K562 (cell line): ENCODE measurements around the gene CXCL16. TPM values are rescaled to one million over a fixed set of nuclear protein-coding genes. Genes with fewer than 3 reads are reported as not detected.

Source experiments
- BRD9 ChIP-seq: fragments of 450-650 bp; IDR thresholded peaks from 2 replicates; pipeline ENCODE4 v1.6.1; 2018; ENCODE audit warnings: low read depth; ENCODE audit not compliant: partially characterized antibody
- CBFB ChIP-seq: sonication (generic); formaldehyde crosslinking; IDR thresholded peaks from 2 replicates; pipeline ENCODE4 v1.4.0; 2020; ENCODE audit warnings: mild to moderate bottlenecking, missing genetic modification reagents
- GATA2 ChIP-seq: sonication (generic); formaldehyde crosslinking; IDR thresholded peaks from 2 replicates; pipeline ENCODE4 v1.4.0; 2020; ENCODE audit warnings: mild to moderate bottlenecking, missing genetic modification reagents
- NR4A1 ChIP-seq, 2 experiments: fragments of 250-450 bp in 1 of 2; fragments of 450-650 bp in 1 of 2; sonication (Bioruptor Pico) in 1 of 2; IDR thresholded peaks; 2 replicates each; pipeline versions ENCODE4 v1.4.0 to v1.6.1; 2016 to 2020; ENCODE audit warnings: mild to moderate bottlenecking in 2 of 2, missing compliant biosample characterization in 1 of 2, missing genetic modification characterization in 1 of 2, moderate library complexity in 1 of 2
- POLR2AphosphoS2 ChIP-seq: IDR thresholded peaks from 2 replicates; pipeline ENCODE4 v1.6.1; 2012; ENCODE audit warnings: low read length, improper control_type of control experiment
- PYGO2 ChIP-seq: fragments of 450-650 bp; IDR thresholded peaks from 2 replicates; pipeline ENCODE4 v1.6.1; 2016; ENCODE audit warnings: mild to moderate bottlenecking, missing genetic modification characterization, moderate library complexity, missing compliant biosample characterization
- RNF2 ChIP-seq: sonication (generic); IDR thresholded peaks from 2 replicates; pipeline ENCODE4 v1.6.1; 2016
- ZBTB1 ChIP-seq: sonication (generic); formaldehyde crosslinking; IDR thresholded peaks from 2 replicates; pipeline ENCODE4 v1.8.1; 2023; ENCODE audit warnings: missing genetic modification reagents, low read depth, mild to moderate bottlenecking, borderline replicate concordance
- ZC3H8 ChIP-seq: fragments of 450-650 bp; IDR thresholded peaks from 2 replicates; pipeline ENCODE4 v1.6.1; 2017
- ZEB2 ChIP-seq: fragments of 450-650 bp; IDR thresholded peaks from 2 replicates; pipeline ENCODE4 v1.6.1; 2016
- ZNF23 ChIP-seq: fragments of 250-450 bp; sonication (Bioruptor Pico); IDR thresholded peaks from 2 replicates; pipeline ENCODE4 v1.4.0; 2020; ENCODE audit warnings: mild to moderate bottlenecking
- ZNF764 ChIP-seq: fragments of 250-450 bp; sonication (Bioruptor Pico); IDR thresholded peaks from 2 replicates; pipeline ENCODE4 v1.4.0; 2020; ENCODE audit warnings: low read depth, mild to moderate bottlenecking, moderate library complexity
- ZNF77 ChIP-seq: fragments of 250-450 bp; sonication (Bioruptor Pico); IDR thresholded peaks from 2 replicates; pipeline ENCODE4 v1.5.0; 2020
- ZNF830 ChIP-seq: fragments of 250-450 bp; sonication (Bioruptor Pico); IDR thresholded peaks from 2 replicates; pipeline ENCODE4 v1.5.0; 2021; ENCODE audit warnings: mild to moderate bottlenecking
- polyA plus RNA-seq, 8 experiments: library from polyadenylated mRNA; depleted of rRNA in 4 of 8; stranded (reverse) in 5 of 8; unstranded in 3 of 8; fragments of >200 nt; fragmentation: Nextera tagmentation in 2 of 8; fragmentation: Illumina TruSeq in 1 of 8; extraction: Ambion mirVana in 2 of 8; extraction: Trizol in 1 of 8; gene quantifications; 2 replicates each; pipeline versions ENCODE4 v1.2.1 to v1.2.3, GENCODE V29; 2011 to 2014; ENCODE audit warnings: inconsistent platforms in 1 of 8, missing spikeins in 1 of 8
- total RNA-seq, 7 experiments: library from RNA; depleted of rRNA in 6 of 7; stranded (reverse); fragments of >200 nt in 6 of 7; fragmentation: Illumina TruSeq in 2 of 7; extraction: Trizol in 2 of 7; gene quantifications; 2 replicates each; pipeline versions ENCODE4 v1.2.1 to v1.2.3, GENCODE V29; 2011 to 2021; ENCODE audit warnings: low replicate concordance in 1 of 7
- TF ChIP-seq, protein P1 (sequence below): fragments of 200-400 bp; formaldehyde crosslinking; IDR thresholded peaks from 2 replicates; pipeline ENCODE4 v1.6.1; 2017; ENCODE audit warnings: mild to moderate bottlenecking, low read depth, low read length, moderate library complexity
- TF ChIP-seq, protein P2 (sequence below), 2 experiments: IDR thresholded peaks; 2 replicates each; pipeline ENCODE4 v1.6.1; 2011; ENCODE audit warnings: borderline replicate concordance in 1 of 2, control low read depth in 1 of 2, low read depth in 1 of 2, low read length in 1 of 2, mild to moderate bottlenecking in 1 of 2, mixed read lengths in 1 of 2, moderate library complexity in 1 of 2; ENCODE audit not compliant: insufficient read depth in 1 of 2, insufficient read length in 1 of 2, poor library complexity in 1 of 2, severe bottlenecking in 1 of 2; ENCODE audit errors: extremely low read depth in 1 of 2
- TF ChIP-seq, protein P3 (sequence below), 2 experiments: fragments of 450-650 bp in 1 of 2; sonication (generic) in 1 of 2; formaldehyde crosslinking in 1 of 2; IDR thresholded peaks in 1 of 2; conservative IDR thresholded peaks in 1 of 2; 2 replicates each; pipeline versions ENCODE4 v1.6.1 to v1.8.1; 2016 to 2023; ENCODE audit warnings: mild to moderate bottlenecking in 2 of 2, moderate library complexity in 2 of 2, inconsistent platforms in 1 of 2, missing genetic modification reagents in 1 of 2
- TF ChIP-seq, protein P4 (sequence below): sonication (generic); IDR thresholded peaks from 2 replicates; pipeline ENCODE4 v1.6.1; 2016
- TF ChIP-seq, protein P5 (sequence below): fragments of 250-450 bp; sonication (Bioruptor Pico); IDR thresholded peaks from 2 replicates; pipeline ENCODE4 v1.6.1; 2021; ENCODE audit warnings: mild to moderate bottlenecking
- TF ChIP-seq, protein P6 (sequence below): sonication (generic); formaldehyde crosslinking; IDR thresholded peaks from 2 replicates; pipeline ENCODE4 v1.8.0; 2023; ENCODE audit warnings: mild to moderate bottlenecking, missing genetic modification reagents

Gene CXCL16
- total and polyA plus RNA-seq, 9 of the 15 experiments (the other 6 are each of a cell fraction or from before 2014, with no cell fraction given), result 0.05 to 0.68 (median 0.22) TPM; not detected in 2

DNA sequence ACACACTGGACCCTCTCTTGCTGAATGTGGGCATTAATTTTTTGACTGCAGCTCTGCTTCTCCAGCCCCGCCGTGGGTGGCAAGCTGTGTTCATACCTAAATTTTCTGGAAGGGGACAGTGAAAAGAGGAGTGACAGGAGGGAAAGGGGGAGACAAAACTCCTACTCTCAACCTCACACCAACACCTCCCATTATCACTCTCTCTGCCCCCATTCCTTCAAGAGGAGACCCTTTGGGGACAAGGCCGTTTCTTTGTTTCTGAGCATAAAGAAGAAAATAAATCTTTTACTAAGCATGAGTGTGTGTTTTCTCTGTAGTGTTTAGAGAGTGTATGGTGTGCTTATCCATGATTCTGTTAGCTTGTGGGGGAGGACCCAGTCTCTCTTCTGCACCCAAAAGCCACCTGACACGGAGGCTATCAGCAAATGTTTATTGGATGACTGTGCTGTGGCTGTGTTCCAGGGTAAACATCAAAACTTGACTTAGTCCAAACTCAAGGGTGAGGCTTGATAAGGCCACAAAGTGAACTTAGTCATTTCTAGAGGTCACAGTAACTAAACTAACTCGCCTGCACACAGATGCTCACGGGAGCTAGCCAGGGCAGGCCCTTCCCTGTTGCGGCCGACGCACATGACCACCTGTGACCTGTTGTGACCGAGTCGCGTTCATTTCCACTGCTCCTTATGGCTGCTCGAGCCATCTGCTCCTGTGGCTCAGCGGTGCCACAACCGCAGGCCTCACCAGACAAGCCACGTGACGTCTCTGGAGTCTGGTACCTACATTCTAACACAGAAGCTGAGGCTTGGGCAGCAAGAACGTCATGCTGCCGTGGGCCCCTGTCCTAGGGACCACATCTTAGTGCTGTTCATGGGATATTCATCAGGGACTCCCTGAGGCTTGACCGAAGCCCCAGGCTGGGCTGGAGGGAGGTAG lies 18.3 kb downstream of the CXCL16 start (continued):
- TF ChIP-seq, protein P1, sequence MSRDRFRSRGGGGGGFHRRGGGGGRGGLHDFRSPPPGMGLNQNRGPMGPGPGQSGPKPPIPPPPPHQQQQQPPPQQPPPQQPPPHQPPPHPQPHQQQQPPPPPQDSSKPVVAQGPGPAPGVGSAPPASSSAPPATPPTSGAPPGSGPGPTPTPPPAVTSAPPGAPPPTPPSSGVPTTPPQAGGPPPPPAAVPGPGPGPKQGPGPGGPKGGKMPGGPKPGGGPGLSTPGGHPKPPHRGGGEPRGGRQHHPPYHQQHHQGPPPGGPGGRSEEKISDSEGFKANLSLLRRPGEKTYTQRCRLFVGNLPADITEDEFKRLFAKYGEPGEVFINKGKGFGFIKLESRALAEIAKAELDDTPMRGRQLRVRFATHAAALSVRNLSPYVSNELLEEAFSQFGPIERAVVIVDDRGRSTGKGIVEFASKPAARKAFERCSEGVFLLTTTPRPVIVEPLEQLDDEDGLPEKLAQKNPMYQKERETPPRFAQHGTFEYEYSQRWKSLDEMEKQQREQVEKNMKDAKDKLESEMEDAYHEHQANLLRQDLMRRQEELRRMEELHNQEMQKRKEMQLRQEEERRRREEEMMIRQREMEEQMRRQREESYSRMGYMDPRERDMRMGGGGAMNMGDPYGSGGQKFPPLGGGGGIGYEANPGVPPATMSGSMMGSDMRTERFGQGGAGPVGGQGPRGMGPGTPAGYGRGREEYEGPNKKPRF, result no peak
- TF ChIP-seq POLR2AphosphoS2 (no peak), ZEB2 (peak; percentile 70), RNF2 (0 out of 2 replicates have a peak, but pooled peaks have one; percentile 54), ZBTB1 (CRISPR knock-in tag) (peak; percentile 92; the same call in 1 of the 2 replicates), BRD9 (peak; percentile 45), ZC3H8 (no peak), ZNF764 (no peak), ZNF23 (no peak), ZNF77 (no peak), CBFB (CRISPR knock-in tag) (peak; percentile 56; the same call in 1 of the 2 replicates), NR4A1 (CRISPR knock-in tag; IDR thresholded peaks at IDR 0.05) (no peak), NR4A1 (tag; IDR thresholded peaks at IDR 0.05) (no peak), ZNF830 (CRISPR knock-in tag) (no peak), PYGO2 (tag) (no peak), GATA2 (peak; percentile 52)
- TF ChIP-seq, protein P2, sequence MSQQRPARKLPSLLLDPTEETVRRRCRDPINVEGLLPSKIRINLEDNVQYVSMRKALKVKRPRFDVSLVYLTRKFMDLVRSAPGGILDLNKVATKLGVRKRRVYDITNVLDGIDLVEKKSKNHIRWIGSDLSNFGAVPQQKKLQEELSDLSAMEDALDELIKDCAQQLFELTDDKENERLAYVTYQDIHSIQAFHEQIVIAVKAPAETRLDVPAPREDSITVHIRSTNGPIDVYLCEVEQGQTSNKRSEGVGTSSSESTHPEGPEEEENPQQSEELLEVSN (IDR thresholded peaks at IDR 0.05; ENCODE audit: borderline replicate concordance in 1 of 2, extremely low read depth in 1 of 2, insufficient read depth in 1 of 2, insufficient read length in 1 of 2, low read depth in 1 of 2, low read length in 1 of 2, poor library complexity in 1 of 2, severe bottlenecking in 1 of 2), result no peak
- TF ChIP-seq, protein P3, sequence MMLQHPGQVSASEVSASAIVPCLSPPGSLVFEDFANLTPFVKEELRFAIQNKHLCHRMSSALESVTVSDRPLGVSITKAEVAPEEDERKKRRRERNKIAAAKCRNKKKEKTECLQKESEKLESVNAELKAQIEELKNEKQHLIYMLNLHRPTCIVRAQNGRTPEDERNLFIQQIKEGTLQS (IDR thresholded peaks at IDR 0.05), result peak; percentile 66
- TF ChIP-seq, protein P3 (CRISPR knock-in tag; conservative IDR thresholded peaks at IDR 0.05), result no peak
- TF ChIP-seq, protein P4, sequence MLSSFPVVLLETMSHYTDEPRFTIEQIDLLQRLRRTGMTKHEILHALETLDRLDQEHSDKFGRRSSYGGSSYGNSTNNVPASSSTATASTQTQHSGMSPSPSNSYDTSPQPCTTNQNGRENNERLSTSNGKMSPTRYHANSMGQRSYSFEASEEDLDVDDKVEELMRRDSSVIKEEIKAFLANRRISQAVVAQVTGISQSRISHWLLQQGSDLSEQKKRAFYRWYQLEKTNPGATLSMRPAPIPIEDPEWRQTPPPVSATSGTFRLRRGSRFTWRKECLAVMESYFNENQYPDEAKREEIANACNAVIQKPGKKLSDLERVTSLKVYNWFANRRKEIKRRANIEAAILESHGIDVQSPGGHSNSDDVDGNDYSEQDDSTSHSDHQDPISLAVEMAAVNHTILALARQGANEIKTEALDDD, result peak; percentile 100
- TF ChIP-seq, protein P5, sequence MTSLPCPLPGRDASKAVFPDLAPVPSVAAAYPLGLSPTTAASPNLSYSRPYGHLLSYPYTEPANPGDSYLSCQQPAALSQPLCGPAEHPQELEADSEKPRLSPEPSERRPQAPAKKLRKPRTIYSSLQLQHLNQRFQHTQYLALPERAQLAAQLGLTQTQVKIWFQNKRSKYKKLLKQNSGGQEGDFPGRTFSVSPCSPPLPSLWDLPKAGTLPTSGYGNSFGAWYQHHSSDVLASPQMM, result no peak
- TF ChIP-seq, protein P6, sequence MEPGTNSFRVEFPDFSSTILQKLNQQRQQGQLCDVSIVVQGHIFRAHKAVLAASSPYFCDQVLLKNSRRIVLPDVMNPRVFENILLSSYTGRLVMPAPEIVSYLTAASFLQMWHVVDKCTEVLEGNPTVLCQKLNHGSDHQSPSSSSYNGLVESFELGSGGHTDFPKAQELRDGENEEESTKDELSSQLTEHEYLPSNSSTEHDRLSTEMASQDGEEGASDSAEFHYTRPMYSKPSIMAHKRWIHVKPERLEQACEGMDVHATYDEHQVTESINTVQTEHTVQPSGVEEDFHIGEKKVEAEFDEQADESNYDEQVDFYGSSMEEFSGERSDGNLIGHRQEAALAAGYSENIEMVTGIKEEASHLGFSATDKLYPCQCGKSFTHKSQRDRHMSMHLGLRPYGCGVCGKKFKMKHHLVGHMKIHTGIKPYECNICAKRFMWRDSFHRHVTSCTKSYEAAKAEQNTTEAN (CRISPR knock-in tag), result no peak
